Forelimb muscle (tissue), 1 donor: Measurements from ENCODE around the gene FADD. TPM values are rescaled to one million over a fixed set of nuclear protein-coding genes. Genes with fewer than 3 reads are reported as not detected.

Experiments
- DNase-seq: peaks from one replicate; pipeline ENCODE4 v3.0.0-alpha.2; 2013; ENCODE audit warnings: low read depth
- polyA plus RNA-seq: library from polyadenylated mRNA; unstranded; fragments of 120-200 nt; gene quantifications from one replicate; pipeline ENCODE4 v1.2.1, GENCODE V29; 2013; ENCODE audit not compliant: insufficient read length

Gene FADD
- polyA plus RNA-seq, 1 donor: 10.1 TPM

DNA sequence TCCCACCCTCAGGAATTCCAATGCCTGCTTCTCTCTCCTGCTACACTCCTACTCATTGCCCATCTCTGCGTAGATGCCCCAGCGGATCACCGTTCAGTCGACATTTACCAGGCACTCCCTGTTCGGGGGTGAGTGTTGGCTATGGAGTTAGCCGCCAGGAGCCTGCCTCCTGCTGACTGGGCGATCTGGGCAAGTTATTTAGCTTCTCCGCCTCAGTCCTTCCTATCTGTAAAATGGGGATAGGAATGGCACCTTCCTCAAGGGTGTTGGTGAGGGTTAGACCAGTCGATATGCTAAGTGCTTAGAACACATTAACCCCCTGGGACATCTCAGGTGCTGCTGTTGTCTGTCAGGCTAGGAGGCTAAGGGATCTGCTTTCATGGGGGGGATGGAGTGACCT lies 30.9 kb downstream of the FADD start:
- no peak for DNase-seq

DNA sequence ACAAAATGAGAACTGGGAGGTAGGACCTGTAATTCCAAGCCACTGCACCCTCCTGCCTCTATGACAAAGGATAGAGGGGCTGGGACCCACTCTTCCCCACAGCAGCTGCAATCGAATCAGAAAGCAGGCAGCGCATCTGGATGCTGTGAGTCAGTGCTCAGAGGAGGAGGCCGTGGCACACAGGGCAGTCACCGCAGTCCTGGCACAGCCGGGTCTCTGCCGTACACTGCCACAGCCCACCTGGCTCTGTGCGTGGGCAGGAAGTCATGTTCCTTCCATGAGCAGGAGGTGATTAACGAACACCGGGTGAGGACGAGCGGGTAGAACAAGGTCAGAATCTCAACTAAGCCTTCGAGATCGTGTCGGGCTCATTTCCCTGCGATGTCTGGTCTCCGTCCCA lies 37.2 kb downstream of the FADD start:
- no peak for DNase-seq

DNA sequence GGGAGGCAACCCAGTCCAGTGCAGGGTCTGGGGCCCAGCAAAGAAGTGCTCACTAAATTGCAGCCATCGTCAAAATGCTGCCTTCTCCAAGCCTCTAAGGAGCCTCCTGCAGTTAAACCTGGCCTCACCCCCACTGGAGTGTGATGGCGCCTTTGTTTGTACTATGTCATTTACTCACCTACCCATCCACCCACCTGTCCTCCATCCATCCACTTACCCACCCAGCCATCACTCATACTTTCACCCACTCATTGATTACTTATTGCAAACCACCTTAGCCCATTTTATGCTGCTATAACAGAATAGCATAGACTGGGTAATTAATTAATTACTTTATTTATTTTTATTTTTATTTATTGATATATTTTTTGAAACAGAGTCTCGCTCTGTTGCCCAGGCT lies 38.6 kb downstream of the FADD start:
- no peak for DNase-seq

DNA sequence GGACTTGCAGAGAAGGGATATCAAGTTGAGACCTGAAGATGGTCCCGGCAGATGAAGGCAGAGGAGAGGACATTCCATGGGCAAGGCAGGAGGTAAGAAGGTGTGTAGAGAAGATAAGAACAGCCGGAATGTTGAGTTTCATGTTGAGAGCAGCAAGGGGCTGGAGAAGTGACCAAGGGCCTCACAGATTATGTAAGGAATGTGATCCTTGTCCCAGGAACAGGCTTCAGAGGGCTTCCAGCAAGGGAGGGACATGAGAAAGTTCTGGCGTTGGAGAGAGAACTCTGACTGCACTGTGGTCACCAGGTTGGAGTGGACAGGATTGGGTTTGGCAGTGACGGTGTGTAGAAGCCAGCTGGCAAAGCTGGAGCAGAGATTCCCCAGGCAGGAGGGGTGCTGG lies 39.8 kb downstream of the FADD start:
- no peak for DNase-seq

- DNase-seq: no peak
Measured at GRCh38 chr11:70243912-70244652, 41.0 kb downstream of the FADD start.

GRCh38 chr11:70244698-70245097 lies 41.6 kb downstream of the FADD start:
- no peak for DNase-seq

GRCh38 chr11:70246196-70246595 lies 43.1 kb downstream of the FADD start:
- no peak for DNase-seq

GRCh38 chr11:70247042-70247709 lies 44.1 kb downstream of the FADD start:
- no peak for DNase-seq

GRCh38 chr11:70247710-70248072 lies 44.6 kb downstream of the FADD start:
- DNase-seq: no peak

DNA sequence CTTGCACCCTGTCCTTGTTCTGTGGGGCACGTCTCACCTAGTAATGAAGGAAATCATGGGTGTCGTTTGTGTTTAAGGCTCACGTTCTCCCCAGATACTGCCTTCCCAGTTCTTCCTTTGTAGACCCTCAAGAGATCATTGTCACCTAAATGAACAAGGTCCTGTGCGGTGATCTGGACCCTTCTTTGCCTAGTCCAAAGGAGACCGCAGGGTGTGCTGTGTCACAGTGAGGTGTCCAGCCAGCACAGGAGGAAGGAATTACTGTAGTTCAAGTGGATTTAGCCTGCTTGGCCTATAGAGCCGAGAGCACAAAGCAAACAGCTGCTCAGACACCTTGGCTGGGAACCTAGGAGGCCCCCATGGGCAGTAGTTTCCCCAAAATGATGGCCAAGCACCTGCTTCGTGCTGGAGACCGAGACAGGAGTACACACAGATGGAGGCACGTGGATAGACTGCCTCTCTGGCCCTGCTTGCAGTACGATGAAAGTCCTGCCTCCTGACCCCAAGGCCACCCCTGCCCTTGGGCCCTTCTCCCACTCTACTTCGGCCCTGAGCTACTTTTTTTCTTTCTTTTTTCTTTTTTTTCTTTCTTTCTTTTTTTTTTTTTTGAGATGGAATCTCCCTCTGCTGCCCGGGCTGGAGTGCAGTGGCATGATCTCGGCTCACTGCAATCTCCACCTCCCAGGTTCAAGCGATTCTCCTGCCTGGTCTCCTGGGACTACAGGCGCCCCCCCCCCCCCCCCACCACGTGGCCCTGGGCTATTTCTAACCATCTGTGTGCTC lies 48.0 kb downstream of the FADD start:
- DNase-seq: peak; percentile 54

DNA sequence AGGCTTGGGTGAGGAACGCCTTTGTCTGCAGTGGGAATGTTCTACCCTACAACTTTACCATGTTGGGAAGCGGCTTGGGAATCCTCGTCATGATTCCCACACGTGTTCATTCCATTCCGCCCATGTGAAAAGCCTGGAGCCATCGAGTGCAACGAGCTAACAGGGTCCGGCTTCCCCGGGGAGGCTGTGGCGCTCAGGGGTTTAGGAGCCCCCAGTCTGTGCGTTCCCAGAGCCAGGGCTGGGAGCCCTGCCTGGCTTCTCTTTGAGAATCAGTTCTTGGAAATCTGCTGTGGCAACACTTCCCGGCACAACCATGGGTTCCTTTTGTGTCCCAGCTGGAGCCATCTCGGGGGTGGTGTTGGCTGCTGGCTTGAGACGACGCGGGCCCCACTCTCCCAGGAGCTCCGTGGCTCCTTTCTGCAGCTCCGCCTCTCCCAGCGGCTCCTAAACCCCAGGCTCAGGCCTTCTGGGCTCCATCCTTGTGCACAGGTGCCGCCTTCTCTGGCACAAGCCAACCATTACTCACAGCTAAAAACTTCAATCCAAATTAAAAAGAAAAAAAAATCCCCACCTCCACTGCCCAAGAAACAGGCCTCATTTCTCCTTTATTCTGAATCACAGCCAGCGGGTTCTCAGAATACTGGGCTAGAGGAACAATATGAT lies 48.7 kb downstream of the FADD start:
- DNase-seq: no peak

- no peak for DNase-seq
Measured at GRCh38 chr11:70252844-70253243, 49.7 kb downstream of the FADD start.

DNA sequence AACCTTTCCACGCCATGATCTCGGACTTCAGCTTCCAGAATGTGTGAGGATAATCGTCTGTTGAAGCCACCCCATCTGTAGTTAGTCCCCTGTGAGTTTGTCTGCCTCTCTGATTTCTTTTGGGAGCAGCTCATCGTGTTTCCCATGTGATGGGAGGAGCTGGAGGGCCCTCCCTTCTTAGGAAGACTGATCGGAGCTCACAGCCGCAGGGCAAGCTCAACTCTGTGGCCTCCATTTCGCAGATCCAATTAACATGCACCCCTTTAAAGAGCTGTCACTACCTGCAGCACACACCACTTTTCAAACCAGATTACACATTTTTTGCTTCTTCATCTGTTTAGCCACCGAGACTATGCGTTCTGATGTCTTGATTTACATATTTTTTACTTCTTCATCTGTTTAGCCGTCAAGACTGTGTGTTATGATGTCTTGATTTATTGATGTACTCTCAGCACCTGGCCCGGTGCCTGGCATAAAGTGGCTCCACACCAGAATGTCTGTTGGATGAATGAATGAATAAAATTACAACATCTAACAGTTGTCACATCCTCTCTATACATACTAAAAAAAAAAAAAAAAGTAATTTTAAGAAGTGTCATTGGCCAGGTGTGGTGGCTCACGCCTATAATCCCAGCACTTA lies 52.5 kb downstream of the FADD start:
- DNase-seq: no peak

Other genes starting within 250 kb of the FADD start
- gene ANO1, start 125.0 kb upstream of the FADD start, polyA plus RNA-seq: 6.3 TPM
- gene PPFIA1, start 67.4 kb downstream of the FADD start, polyA plus RNA-seq: 31.2 TPM
- 99.5 TPM for gene CTTN, start 195.2 kb downstream of the FADD start, polyA plus RNA-seq